IMR-90 (cell line): Measurements from ENCODE around the gene ERVH48-1.

Experiments
- CEBPB ChIP-seq: IDR thresholded peaks from 2 replicates; pipeline ENCODE4 v1.6.1; 2012; ENCODE audit warnings: low read depth, low read length, improper control_type of control experiment
- CTCF ChIP-seq: conservative IDR thresholded peaks from 2 replicates; pipeline ENCODE4 v1.5.1; 2012; ENCODE audit warnings: mild to moderate bottlenecking, low read depth, low read length, improper control_type of control experiment
- FOS ChIP-seq: fragments of 150-350 bp; IDR thresholded peaks from 2 replicates; pipeline ENCODE4 v1.6.1; 2016; ENCODE audit warnings: low read depth, low read length
- MAFK ChIP-seq: IDR thresholded peaks from 2 replicates; pipeline ENCODE4 v1.6.1; 2012; ENCODE audit warnings: low read depth, low read length, improper control_type of control experiment
- POLR2A ChIP-seq: IDR thresholded peaks from 2 replicates; pipeline ENCODE4 v1.6.1; 2012; ENCODE audit warnings: mild to moderate bottlenecking, low read depth, low read length
- RAD21 ChIP-seq: IDR thresholded peaks from 2 replicates; pipeline ENCODE4 v1.6.1; 2012; ENCODE audit warnings: low read length, improper control_type of control experiment
- RCOR1 ChIP-seq: IDR thresholded peaks from 2 replicates; pipeline ENCODE4 v1.6.1; 2012; ENCODE audit warnings: mild to moderate bottlenecking, low read length, improper control_type of control experiment; ENCODE audit not compliant: insufficient replicate concordance
- SMC3 ChIP-seq: fragments of 150-350 bp; IDR thresholded peaks from 2 replicates; pipeline ENCODE4 v1.6.1; 2016; ENCODE audit warnings: low read depth, mild to moderate bottlenecking, antibody characterized with exemption, low read length, moderate library complexity
- USF2 ChIP-seq: fragments of 150-350 bp; IDR thresholded peaks from 2 replicates; pipeline ENCODE4 v1.6.1; 2017; ENCODE audit warnings: mild to moderate bottlenecking, antibody characterized with exemption, low read length, low read depth

GRCh38 chr21:42883921-42884320 lies 41.5 kb downstream of the ERVH48-1 start:
- TF ChIP-seq SMC3 (no peak), FOS (no peak), CTCF (no peak), USF2 (no peak), MAFK (no peak), RCOR1 (no peak), CEBPB (no peak), POLR2A (no peak), RAD21 (no peak)
